Activated naive CD8-positive, alpha-beta T cell treated with anti-CD3 and anti-CD28 coated beads, Interleukin-2, amount 50 U/mL, for 24 hours (primary cell): ENCODE measurements around the gene UBXN10.
A peak's percentile ranks its signal among the peaks of the same experiment; 100 is the strongest.

ENCODE experiments used
- ATAC-seq: fragments of 150-1000 bp; cut with Tn5 transposase; one replicate; pipeline ENCODE4 v1.10.0; 2021
- DNase-seq: peaks from one replicate; pipeline ENCODE4 v3.0.0; 2021
- H3K27ac Mint-ChIP-seq: one replicate; pipeline ENCODE4 v1.8.0; 2021; ENCODE audit warnings: mild to moderate bottlenecking, mixed read lengths
- H3K27me3 Mint-ChIP-seq: one replicate; pipeline ENCODE4 v1.8.0; 2021; ENCODE audit warnings: mixed read lengths
- H3K36me3 Mint-ChIP-seq: one replicate; pipeline ENCODE4 v1.8.0; 2021; ENCODE audit warnings: low read depth, mixed read lengths
- H3K4me1 Mint-ChIP-seq: one replicate; pipeline ENCODE4 v1.8.0; 2021; ENCODE audit warnings: mixed read lengths
- H3K4me3 Mint-ChIP-seq: one replicate; pipeline ENCODE4 v1.8.0; 2021; ENCODE audit warnings: mild to moderate bottlenecking, moderate library complexity, mixed read lengths
- H3K9me3 Mint-ChIP-seq: one replicate; pipeline ENCODE4 v1.8.0; 2021; ENCODE audit warnings: mixed read lengths

The UBXN10 gene

DNA sequence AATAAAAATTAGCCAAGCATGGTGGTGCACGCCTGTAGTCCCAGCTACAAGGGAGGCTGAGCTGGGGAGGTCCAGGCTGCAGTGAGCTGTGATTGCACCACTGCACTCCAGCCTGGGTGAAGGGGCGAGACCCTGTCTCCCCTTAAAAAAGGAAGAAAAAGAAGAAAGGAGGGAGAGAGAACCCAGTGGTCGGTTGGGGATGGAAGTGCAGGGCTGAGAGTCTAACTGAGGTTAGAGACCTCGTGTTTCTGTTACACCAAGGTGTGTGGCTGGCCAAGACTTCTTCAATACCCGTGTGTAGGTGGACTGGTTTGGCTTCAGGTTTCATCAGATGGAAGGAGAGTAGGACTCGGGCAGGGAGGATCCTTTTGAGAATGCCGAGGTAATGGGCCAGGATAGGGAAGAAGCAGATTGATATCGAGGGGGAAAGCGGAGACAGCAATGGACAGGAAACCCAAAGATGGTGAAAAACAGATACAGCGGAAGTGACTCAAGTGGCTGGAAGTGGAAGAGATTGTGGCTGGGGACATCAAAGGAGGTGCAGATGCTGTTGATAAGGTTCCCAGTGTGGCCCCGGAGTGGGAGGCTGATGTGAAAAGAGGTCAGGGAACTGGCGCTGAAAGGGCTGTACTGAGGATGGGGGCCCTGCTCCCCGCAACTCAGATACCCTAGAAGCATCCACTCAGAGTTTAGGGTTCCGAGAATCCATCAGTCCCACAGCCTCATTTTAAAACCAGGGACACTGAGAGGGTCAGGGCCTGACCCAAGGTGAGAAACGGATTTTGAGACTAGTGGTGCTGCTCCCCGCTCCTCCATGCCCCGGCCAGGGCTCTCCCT, 681 bp upstream of the UBXN10 start:
- peaks cover 27% of the 10 kb centered on the region for H3K27me3 Mint-ChIP-seq
- peak overlapping the region; percentile 84 for H3K27ac Mint-ChIP-seq
- H3K9me3 Mint-ChIP-seq, result peaks cover under 1% of the 10 kb centered on the region
- peaks cover 3% of the 10 kb centered on the region for H3K36me3 Mint-ChIP-seq
- peak; percentile 64 for ATAC-seq
- peaks cover 57% of the 10 kb centered on the region for H3K4me1 Mint-ChIP-seq
- peak overlapping the region; percentile 73 for H3K4me3 Mint-ChIP-seq
- DNase-seq, result peak; percentile 75

GRCh38 chr1:20187103-20187812, 1.4 kb downstream of the UBXN10 start:
- H3K27me3 Mint-ChIP-seq, result peaks cover 28% of the 10 kb centered on the region
- no peaks in the 10 kb centered on the region for H3K9me3 Mint-ChIP-seq
- DNase-seq (peak; percentile 48), ATAC-seq (peak; percentile 64)
- H3K4me3 Mint-ChIP-seq, result peak overlapping the region; percentile 82
- H3K36me3 Mint-ChIP-seq, result peaks cover 3% of the 10 kb centered on the region
- H3K4me1 Mint-ChIP-seq, result peaks cover 50% of the 10 kb centered on the region
- H3K27ac Mint-ChIP-seq, result peak overlapping the region; percentile 79

DNA sequence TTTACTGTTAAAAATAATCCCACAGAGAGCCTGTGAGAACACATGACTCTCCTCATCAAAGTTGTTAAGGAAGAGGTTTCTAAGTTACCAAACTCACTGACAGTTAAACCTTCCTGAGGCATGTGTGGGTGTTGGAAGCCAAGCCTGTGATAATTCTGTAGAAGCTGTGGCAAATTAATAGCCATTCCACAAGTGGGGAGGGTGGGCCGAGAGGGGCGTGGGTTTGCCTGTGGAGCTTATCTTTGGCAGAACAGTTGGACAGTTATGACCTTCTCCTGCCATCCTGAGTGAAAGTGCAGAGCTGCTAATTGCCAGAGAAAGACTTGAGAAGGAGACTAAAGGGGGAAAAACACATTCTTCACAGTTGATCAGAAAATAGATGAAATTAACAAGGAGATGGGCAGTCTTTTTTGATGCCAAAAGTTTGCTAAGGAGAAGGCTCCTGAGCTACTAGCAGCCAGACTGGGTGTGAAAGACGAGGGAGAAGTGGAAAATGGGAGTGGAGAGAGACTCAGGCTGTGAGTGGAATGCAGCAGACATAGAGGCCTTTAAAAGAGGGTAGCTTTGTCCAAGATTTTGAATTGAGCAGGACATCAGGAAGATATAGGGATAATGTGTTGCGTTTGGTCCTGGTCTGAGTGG, 2.0 kb downstream of the UBXN10 start:
- peak overlapping the region; percentile 82 for H3K4me3 Mint-ChIP-seq
- peaks cover 50% of the 10 kb centered on the region for H3K4me1 Mint-ChIP-seq
- no peak for ATAC-seq
- no peak for DNase-seq
- peaks cover 35% of the 10 kb centered on the region for H3K27me3 Mint-ChIP-seq
- no peaks in the 10 kb centered on the region for H3K9me3 Mint-ChIP-seq
- peaks cover 3% of the 10 kb centered on the region for H3K36me3 Mint-ChIP-seq
- peak overlapping the region; percentile 79 for H3K27ac Mint-ChIP-seq

DNA sequence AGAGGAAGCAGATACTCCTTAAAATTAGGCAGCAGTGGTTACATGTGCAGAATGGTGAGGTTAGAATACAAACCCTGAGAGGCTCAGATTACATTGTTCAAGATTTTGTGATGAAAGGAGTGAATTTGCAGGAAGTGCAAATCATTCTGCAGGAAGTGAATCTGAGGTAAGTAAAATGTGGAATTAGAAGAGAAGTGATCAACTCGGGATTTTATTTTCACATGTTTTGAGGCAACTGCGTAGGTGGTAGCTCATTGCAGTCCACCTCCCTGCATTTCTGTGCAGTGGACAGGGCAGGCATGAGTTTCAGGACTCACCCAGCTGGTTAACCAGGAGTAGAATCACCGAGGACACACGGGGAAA, 2.5 kb downstream of the UBXN10 start:
- DNase-seq (no peak), ATAC-seq (no peak)
- Mint-ChIP-seq H3K36me3 (peaks cover 2% of the 10 kb centered on the region), H3K4me3 (no peak overlapping the region), H3K27me3 (peaks cover 36% of the 10 kb centered on the region), H3K4me1 (peaks cover 49% of the 10 kb centered on the region), H3K27ac (no peak overlapping the region), H3K9me3 (no peaks in the 10 kb centered on the region)

DNA sequence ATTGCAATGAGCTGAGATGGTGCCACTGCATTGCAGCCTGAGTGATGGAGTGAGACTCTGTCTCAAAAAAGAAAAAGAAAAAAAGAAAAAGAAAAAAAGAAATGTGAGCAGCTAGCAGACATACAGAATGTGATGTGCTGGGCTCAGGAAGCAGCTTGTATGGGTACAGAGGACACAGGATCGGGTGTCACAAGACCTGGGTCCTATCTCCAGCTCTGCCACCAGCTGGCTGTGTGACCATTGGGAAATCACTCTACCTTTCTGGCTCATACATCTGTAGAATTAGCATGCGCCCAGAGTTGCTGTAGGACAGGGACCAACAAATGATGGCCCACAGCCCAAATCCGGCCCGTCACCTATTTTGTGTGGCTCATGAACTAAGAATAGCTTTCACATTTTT, 3.8 kb downstream of the UBXN10 start:
- Mint-ChIP-seq H3K4me1 (peaks cover 38% of the 10 kb centered on the region), H3K27ac (no peak overlapping the region), H3K4me3 (no peak overlapping the region), H3K27me3 (peaks cover 41% of the 10 kb centered on the region), H3K9me3 (no peaks in the 10 kb centered on the region), H3K36me3 (no peaks in the 10 kb centered on the region)
- ATAC-seq (no peak), DNase-seq (no peak)

- Mint-ChIP-seq H3K9me3 (no peaks in the 10 kb centered on the region), H3K27ac (no peak overlapping the region), H3K4me3 (no peak overlapping the region), H3K36me3 (no peaks in the 10 kb centered on the region), H3K4me1 (peaks cover 34% of the 10 kb centered on the region), H3K27me3 (peaks cover 46% of the 10 kb centered on the region)
- ATAC-seq (no peak), DNase-seq (no peak)
Measured at GRCh38 chr1:20190256-20191160, 4.6 kb downstream of the UBXN10 start.

DNA sequence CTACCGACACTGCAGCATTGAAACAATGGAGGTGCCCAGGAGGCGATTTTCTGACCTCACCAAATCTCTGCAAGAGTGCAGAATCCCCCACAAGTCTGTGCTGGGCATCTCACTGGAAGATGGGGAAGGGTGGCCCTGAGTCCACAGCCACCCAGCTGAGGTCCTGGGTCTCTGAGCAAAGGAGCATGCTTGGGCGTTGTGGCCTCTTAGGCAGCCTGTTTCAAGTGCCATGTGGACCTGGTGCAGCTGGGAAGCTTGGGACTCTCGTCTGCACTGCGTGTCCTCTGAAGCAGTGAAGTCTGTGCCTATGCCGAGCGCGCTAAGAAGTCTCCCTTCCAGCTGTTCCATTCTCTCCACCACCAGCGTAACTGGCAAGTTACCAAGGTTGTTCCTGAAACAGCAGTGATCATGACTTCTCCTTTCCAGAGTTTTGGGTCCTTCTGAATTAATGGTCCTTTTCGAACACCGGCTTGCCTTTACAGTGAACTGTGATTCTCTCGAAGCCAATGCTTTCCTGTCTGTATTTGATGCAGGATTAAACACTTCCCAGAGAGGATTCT, 5.5 kb downstream of the UBXN10 start:
- no peak for ATAC-seq
- H3K4me3 Mint-ChIP-seq, result no peak overlapping the region

DNA sequence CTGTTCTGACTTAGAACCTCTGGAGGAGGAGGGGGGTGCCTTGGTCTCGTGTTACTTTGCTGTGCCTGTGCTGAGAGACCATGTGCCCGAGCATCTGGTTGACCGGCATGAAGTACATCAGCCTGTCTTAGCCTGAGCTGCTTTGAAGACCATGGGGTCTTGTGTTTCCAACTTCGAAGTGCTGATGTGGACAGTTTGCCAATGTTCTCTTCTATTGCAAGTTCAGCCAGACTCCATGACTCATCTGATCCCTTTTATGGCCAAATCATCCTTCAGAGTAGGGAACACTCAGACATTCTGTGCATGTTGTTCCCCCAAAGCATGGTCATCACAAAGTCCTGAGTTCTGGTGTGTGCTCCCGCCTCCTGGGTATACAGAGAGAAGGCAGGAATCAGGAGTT, 6.5 kb downstream of the UBXN10 start:
- Mint-ChIP-seq H3K4me3 (no peak overlapping the region), H3K4me1 (peaks cover 22% of the 10 kb centered on the region), H3K27me3 (peaks cover 51% of the 10 kb centered on the region), H3K27ac (no peak overlapping the region), H3K36me3 (no peaks in the 10 kb centered on the region), H3K9me3 (no peaks in the 10 kb centered on the region)
- no peak for DNase-seq
- ATAC-seq, result no peak

More for the DNA sequence above, 5.5 kb downstream of the UBXN10 start:
- no peaks in the 10 kb centered on the region for H3K9me3 Mint-ChIP-seq
- no peak overlapping the region for H3K27ac Mint-ChIP-seq
- peaks cover 46% of the 10 kb centered on the region for H3K27me3 Mint-ChIP-seq
- no peaks in the 10 kb centered on the region for H3K36me3 Mint-ChIP-seq
- peaks cover 31% of the 10 kb centered on the region for H3K4me1 Mint-ChIP-seq
- no peak for DNase-seq

GRCh38 chr1:20192871-20193411, 7.0 kb downstream of the UBXN10 start:
- no peaks in the 10 kb centered on the region for H3K9me3 Mint-ChIP-seq
- DNase-seq (no peak), ATAC-seq (no peak)
- H3K27ac Mint-ChIP-seq, result no peak overlapping the region
- H3K36me3 Mint-ChIP-seq, result no peaks in the 10 kb centered on the region
- H3K4me3 Mint-ChIP-seq, result no peak overlapping the region
- peaks cover 51% of the 10 kb centered on the region for H3K27me3 Mint-ChIP-seq
- peaks cover 16% of the 10 kb centered on the region for H3K4me1 Mint-ChIP-seq

DNA sequence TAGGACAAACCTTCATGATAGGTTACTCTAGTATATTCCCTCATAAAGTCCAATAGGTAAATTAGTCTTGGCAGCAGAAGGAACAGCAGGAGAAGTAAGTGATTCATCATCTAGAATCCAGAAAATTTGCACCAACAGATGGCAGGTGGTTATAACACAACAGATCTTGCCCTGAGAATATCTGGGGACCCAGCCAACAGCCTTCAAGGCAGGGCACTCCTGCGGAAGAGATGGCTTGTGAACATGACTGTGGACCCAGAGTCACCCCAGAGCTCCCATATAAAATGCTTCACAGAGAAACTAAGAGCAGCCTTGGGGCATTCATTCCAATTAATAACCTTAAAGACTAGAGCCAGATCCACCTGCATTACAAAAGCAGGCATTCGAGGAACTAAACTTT, 8.3 kb downstream of the UBXN10 start:
- H3K27me3 Mint-ChIP-seq, result peaks cover 46% of the 10 kb centered on the region

DNA sequence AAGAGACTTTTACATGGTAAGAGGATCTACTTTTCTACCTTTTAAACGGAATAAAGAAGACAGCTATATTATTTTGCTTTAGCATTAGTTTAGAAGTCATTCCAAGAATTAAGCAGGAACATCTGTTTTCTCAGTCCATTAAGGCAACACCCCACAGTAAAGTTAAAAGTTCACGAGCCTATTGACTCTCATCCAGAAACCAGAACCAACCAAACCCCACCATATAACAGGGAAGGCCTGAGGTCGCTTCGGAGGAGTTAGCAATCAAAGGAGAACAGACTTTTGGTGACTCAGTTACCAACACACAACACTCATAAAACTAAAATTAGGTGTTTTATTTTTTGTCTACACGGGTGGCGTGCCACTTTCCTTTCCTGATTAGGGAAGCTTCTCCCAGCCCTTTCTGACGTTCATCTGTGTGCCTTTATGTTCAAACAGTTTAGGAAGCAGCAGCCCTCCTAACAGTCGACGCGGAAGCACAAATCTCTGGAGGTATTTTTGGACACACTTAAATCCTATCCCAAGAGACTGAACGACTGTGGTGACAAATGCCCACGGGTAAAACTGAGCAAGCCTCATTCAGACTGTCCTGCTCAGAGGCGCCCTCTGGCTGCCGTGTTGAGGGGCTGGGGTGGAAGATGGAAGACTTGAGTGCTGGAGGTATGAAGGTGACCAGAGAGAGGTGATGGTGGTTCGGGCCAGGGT, 9.0 kb downstream of the UBXN10 start:
- Mint-ChIP-seq H3K36me3 (no peaks in the 10 kb centered on the region), H3K27me3 (peaks cover 47% of the 10 kb centered on the region)

More for the DNA sequence above, 8.3 kb downstream of the UBXN10 start:
- Mint-ChIP-seq H3K4me3 (no peak overlapping the region), H3K27ac (no peak overlapping the region), H3K4me1 (peaks cover 4% of the 10 kb centered on the region), H3K36me3 (no peaks in the 10 kb centered on the region), H3K9me3 (no peaks in the 10 kb centered on the region)
- ATAC-seq, result no peak
- DNase-seq, result no peak

DNA sequence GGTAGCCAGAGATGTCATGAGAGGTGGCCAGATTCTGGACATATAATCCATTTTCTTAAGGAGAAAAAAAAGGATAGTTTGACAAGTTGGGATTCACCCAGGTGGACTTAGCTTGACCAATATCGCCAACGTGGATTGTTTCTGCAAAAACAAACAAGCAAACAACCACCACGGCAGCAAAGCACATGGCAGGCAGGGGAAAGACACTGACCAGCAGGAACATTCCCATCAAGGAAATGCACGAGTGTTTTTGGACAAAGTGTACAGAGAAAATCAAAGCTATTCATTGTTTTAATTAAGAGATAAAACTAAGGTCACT, 9.5 kb downstream of the UBXN10 start:
- Mint-ChIP-seq H3K27me3 (peaks cover 47% of the 10 kb centered on the region), H3K9me3 (no peaks in the 10 kb centered on the region), H3K36me3 (no peaks in the 10 kb centered on the region), H3K27ac (no peak overlapping the region), H3K4me3 (no peak overlapping the region), H3K4me1 (peaks cover 4% of the 10 kb centered on the region)
- no peak for DNase-seq
- no peak for ATAC-seq

More for the DNA sequence above, 9.0 kb downstream of the UBXN10 start:
- no peak overlapping the region for H3K4me3 Mint-ChIP-seq
- no peak overlapping the region for H3K27ac Mint-ChIP-seq
- H3K4me1 Mint-ChIP-seq, result peaks cover 4% of the 10 kb centered on the region
- no peaks in the 10 kb centered on the region for H3K9me3 Mint-ChIP-seq
- ATAC-seq (peak; percentile 79), DNase-seq (peak; percentile 81)

DNA sequence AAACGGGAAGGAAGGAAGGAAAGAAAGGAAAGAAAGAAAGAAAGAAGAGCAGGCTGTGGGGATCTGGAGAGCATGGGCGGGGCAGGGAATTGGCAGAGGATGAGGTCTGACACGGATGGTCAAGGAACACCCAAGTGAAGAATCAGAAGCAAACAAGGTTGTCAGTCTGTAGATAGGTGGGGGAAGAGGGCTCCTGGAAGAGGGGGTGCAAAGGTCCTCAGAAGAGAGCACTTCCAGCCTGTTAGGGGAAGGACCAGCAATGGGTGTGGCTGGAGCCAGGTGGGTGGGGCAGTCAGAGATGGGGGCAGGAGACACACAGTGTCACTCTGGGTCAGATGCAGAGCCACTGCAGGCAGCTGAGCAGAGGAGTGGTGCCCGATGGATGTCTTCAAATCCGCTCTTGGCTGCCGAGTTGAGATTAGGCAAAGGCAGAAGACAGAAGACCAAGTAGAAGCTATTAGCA, 11.5 kb downstream of the UBXN10 start:
- Mint-ChIP-seq H3K9me3 (no peaks in the 10 kb centered on the region), H3K4me1 (peaks cover 4% of the 10 kb centered on the region), H3K27me3 (peaks cover 47% of the 10 kb centered on the region), H3K27ac (no peak overlapping the region), H3K36me3 (no peaks in the 10 kb centered on the region), H3K4me3 (no peak overlapping the region)
- ATAC-seq (no peak), DNase-seq (no peak)
